Pulmonary artery endothelial cell (primary cell): ENCODE results near the gene AHRR. TPM values are rescaled to one million over a fixed set of nuclear protein-coding genes. Genes with fewer than 3 reads are reported as not detected.

Experiments used
- DNase-seq: peaks from one replicate; pipeline ENCODE4 v3.0.0-alpha.2; 2011; ENCODE audit warnings: low read depth, low spot score
- total RNA-seq: library from RNA; depleted of rRNA; stranded (reverse); fragments of >200 nt; gene quantifications from 2 replicates; pipeline ENCODE4 v1.2.3, GENCODE V29; 2014

AHRR gene
- total RNA-seq, 1 donor from 2014 or later: 6.8 TPM

GRCh38 chr5:320524-321229 is 837 bp upstream of the AHRR start:
- DNase-seq: no peak

GRCh38 chr5:321726-322251 is 275 bp downstream of the AHRR start:
- no peak for DNase-seq

- DNase-seq: no peak
Measured at GRCh38 chr5:322281-322941, 897 bp downstream of the AHRR start.

- no peak for DNase-seq
Measured at GRCh38 chr5:322942-323879, 1.7 kb downstream of the AHRR start.

- DNase-seq: no peak
Measured at GRCh38 chr5:324736-325612, 3.5 kb downstream of the AHRR start.

- DNase-seq: no peak
Measured at GRCh38 chr5:326109-326508, 4.6 kb downstream of the AHRR start.

GRCh38 chr5:329121-329735 is 7.7 kb downstream of the AHRR start:
- no peak for DNase-seq

- DNase-seq: no peak
Measured at GRCh38 chr5:329768-330167, 8.3 kb downstream of the AHRR start.

- no peak for DNase-seq
Measured at GRCh38 chr5:332843-333242, 11.3 kb downstream of the AHRR start.

- no peak for DNase-seq
Measured at GRCh38 chr5:333945-334344, 12.4 kb downstream of the AHRR start.

GRCh38 chr5:334903-335739 is 13.6 kb downstream of the AHRR start:
- no peak for DNase-seq

GRCh38 chr5:335740-336038 is 14.2 kb downstream of the AHRR start:
- no peak for DNase-seq

GRCh38 chr5:337563-338130 is 16.1 kb downstream of the AHRR start:
- DNase-seq: no peak

GRCh38 chr5:342501-343460 is 21.3 kb downstream of the AHRR start:
- no peak for DNase-seq

GRCh38 chr5:343461-344401 is 22.2 kb downstream of the AHRR start:
- no peak for DNase-seq

- DNase-seq: no peak
Measured at GRCh38 chr5:344668-345067, 23.2 kb downstream of the AHRR start.
